ENCODE measurements around the gene OTOS. TPM values are rescaled to one million over a fixed set of nuclear protein-coding genes. Genes with fewer than 3 reads are reported as not detected.

Gene OTOS
- polyA plus RNA-seq, 1 donor from 2014 or later, result not detected

GRCh38 chr2:240147911-240148587 lies 7.6 kb upstream of the OTOS start:
- TF ChIP-seq TAF1 (IDR thresholded peaks at IDR 0.05; ENCODE audit: low read depth) (no peak), EZH2 (IDR thresholded peaks at IDR 0.05; ENCODE audit: borderline replicate concordance, insufficient read depth, low read length, poor library complexity, severe bottlenecking) (no peak)
- Histone ChIP-seq H3K9ac (ENCODE audit: low read length) (no peak overlapping the region), H2AFZ (ENCODE audit: low read depth, low read length) (no peak overlapping the region), H3K27ac (ENCODE audit: low read length) (no peak overlapping the region), H3K9me3 (ENCODE audit: low read length) (no peaks in the 10 kb centered on the region), H3K36me3 (ENCODE audit: insufficient read depth, low read length) (no peaks in the 10 kb centered on the region), H3K4me3 (ENCODE audit: low read length) (no peak overlapping the region), H3K79me2 (replicated peaks; ENCODE audit: insufficient read depth, low read length) (no peaks in the 10 kb centered on the region), H3K4me2 (ENCODE audit: low read length) (no peak overlapping the region), H3F3A (ENCODE audit: insufficient read depth, low read length, poor library complexity, severe bottlenecking) (no peaks in the 10 kb centered on the region), H3K9me2 (ENCODE audit: insufficient read depth, low read length) (no peaks in the 10 kb centered on the region), H3K27me3 (ENCODE audit: insufficient read depth, low read depth, low read length) (no peaks in the 10 kb centered on the region), H4K20me1 (ENCODE audit: insufficient read depth) (no peaks in the 10 kb centered on the region)

DNA sequence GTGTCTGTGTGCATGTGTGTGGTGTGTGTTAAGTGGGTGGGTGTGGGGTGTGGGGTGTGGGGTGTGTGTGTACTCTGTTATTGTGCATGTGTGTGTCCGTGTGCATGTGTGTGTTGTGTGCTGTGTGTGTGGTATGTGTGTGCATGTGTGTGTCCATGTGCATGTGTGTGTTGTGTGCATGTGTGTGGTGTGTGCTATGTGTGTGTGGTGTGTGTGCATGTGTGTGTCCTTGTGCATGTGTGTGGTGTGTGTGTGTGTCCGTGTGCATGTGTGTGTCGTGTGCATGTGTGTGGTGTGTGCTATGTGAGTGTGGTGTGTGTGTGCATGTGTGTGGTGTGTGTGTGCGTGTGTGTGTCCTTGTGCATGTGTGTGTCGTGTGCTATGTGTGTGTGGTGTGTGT lies 6.9 kb upstream of the OTOS start:
- Histone ChIP-seq H3K4me2 (ENCODE audit: low read length) (no peak overlapping the region), H3K4me3 (ENCODE audit: low read length) (no peak overlapping the region), H3K36me3 (ENCODE audit: insufficient read depth, low read length) (no peaks in the 10 kb centered on the region), H3F3A (ENCODE audit: insufficient read depth, low read length, poor library complexity, severe bottlenecking) (no peaks in the 10 kb centered on the region), H3K9me2 (ENCODE audit: insufficient read depth, low read length) (no peaks in the 10 kb centered on the region), H2AFZ (ENCODE audit: low read depth, low read length) (no peak overlapping the region), H3K9ac (ENCODE audit: low read length) (no peak overlapping the region), H4K20me1 (ENCODE audit: insufficient read depth) (no peaks in the 10 kb centered on the region), H3K27me3 (ENCODE audit: insufficient read depth, low read depth, low read length) (no peaks in the 10 kb centered on the region), H3K79me2 (replicated peaks; ENCODE audit: insufficient read depth, low read length) (no peaks in the 10 kb centered on the region), H3K9me3 (ENCODE audit: low read length) (no peaks in the 10 kb centered on the region), H3K27ac (ENCODE audit: low read length) (no peak overlapping the region)
- TF ChIP-seq MXI1 (conservative IDR thresholded peaks at IDR 0.05; ENCODE audit: poor library complexity, severe bottlenecking) (no peak), TAF1 (IDR thresholded peaks at IDR 0.05; ENCODE audit: low read depth) (no peak), SMC3 (conservative IDR thresholded peaks at IDR 0.05; ENCODE audit: poor library complexity) (no peak), POLR2AphosphoS5 (IDR thresholded peaks at IDR 0.05) (no peak), EZH2 (IDR thresholded peaks at IDR 0.05; ENCODE audit: borderline replicate concordance, insufficient read depth, low read length, poor library complexity, severe bottlenecking) (no peak), EP300 (conservative IDR thresholded peaks at IDR 0.05; ENCODE audit: poor library complexity, severe bottlenecking) (no peak)
- TF ChIP-seq, protein P1, sequence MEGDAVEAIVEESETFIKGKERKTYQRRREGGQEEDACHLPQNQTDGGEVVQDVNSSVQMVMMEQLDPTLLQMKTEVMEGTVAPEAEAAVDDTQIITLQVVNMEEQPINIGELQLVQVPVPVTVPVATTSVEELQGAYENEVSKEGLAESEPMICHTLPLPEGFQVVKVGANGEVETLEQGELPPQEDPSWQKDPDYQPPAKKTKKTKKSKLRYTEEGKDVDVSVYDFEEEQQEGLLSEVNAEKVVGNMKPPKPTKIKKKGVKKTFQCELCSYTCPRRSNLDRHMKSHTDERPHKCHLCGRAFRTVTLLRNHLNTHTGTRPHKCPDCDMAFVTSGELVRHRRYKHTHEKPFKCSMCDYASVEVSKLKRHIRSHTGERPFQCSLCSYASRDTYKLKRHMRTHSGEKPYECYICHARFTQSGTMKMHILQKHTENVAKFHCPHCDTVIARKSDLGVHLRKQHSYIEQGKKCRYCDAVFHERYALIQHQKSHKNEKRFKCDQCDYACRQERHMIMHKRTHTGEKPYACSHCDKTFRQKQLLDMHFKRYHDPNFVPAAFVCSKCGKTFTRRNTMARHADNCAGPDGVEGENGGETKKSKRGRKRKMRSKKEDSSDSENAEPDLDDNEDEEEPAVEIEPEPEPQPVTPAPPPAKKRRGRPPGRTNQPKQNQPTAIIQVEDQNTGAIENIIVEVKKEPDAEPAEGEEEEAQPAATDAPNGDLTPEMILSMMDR (IDR thresholded peaks at IDR 0.05; ENCODE audit: poor library complexity, severe bottlenecking), result no peak
- TF ChIP-seq, protein P2, sequence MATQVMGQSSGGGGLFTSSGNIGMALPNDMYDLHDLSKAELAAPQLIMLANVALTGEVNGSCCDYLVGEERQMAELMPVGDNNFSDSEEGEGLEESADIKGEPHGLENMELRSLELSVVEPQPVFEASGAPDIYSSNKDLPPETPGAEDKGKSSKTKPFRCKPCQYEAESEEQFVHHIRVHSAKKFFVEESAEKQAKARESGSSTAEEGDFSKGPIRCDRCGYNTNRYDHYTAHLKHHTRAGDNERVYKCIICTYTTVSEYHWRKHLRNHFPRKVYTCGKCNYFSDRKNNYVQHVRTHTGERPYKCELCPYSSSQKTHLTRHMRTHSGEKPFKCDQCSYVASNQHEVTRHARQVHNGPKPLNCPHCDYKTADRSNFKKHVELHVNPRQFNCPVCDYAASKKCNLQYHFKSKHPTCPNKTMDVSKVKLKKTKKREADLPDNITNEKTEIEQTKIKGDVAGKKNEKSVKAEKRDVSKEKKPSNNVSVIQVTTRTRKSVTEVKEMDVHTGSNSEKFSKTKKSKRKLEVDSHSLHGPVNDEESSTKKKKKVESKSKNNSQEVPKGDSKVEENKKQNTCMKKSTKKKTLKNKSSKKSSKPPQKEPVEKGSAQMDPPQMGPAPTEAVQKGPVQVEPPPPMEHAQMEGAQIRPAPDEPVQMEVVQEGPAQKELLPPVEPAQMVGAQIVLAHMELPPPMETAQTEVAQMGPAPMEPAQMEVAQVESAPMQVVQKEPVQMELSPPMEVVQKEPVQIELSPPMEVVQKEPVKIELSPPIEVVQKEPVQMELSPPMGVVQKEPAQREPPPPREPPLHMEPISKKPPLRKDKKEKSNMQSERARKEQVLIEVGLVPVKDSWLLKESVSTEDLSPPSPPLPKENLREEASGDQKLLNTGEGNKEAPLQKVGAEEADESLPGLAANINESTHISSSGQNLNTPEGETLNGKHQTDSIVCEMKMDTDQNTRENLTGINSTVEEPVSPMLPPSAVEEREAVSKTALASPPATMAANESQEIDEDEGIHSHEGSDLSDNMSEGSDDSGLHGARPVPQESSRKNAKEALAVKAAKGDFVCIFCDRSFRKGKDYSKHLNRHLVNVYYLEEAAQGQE (IDR thresholded peaks at IDR 0.05; ENCODE audit: borderline replicate concordance), result no peak

Data from neural cell (in vitro differentiated cells).